Stimulated activated CD4-positive, alpha-beta T cell treated with anti-CD3 and anti-CD28 coated beads, Interleukin-4, amount 100 ng/mL, for 48 hours (primary cell): ENCODE data around the gene CD68.

Experiments
- DNase-seq, 2 donors: peaks; one replicate each; pipeline ENCODE4 v3.0.0-alpha.2; 2020; ENCODE audit warnings: low read depth in 2 of 2

CD68 gene

GRCh38 chr17:7579001-7579833 is at the start of gene CD68:
Gene CD68, plus strand, starts transcription at chr17:7579638. Its CDS starts 40 bp downstream, at chr17:7579678.
- DNase-seq = peak; percentile 58 to 72

DNA sequence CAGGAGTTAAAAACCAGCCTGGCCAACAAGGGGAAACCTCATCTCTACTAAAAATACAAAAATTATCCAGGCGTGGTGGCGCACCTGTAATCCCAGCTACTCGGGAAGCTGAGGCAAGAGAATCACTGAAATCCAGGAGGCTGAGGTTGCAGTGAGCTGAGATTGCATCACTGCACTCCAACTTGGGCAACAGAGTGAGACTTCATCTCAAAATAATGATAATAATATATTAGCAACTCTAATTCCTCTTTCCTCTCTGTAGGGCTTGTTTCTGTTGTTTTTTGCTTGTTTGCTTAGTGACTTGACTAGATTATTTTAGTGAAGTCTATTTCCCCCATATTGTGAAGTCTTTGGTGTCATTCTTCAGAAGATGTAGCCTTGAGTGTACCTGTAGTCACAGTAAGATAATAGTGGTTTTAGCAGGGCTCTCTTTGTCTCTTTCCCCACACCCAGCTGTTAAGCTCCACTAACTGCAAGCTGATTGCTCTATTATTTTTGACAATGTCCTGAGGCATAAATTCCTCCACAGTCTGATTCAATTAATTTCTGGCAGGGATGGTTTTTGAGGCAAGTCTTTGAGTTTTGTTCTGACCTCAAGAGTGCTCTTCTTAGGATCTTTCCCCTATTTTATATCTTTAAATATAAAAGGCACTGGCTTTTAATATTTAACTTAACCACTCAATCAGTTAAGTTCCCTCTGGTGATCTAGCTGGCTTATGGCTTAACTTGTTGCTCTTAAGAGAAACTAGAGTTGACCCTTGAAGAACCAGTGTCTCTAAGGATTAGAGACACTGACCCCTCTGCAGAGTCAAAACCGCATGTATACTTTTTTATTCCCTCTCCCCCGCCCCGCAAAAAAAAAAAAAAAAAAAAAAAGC is 49.2 kb upstream of the CD68 start:
- DNase-seq = no peak

- DNase-seq = no peak
Measured at GRCh38 chr17:7538050-7538449, 41.4 kb upstream of the CD68 start.

- DNase-seq = no peak
Measured at GRCh38 chr17:7538891-7539545, 40.4 kb upstream of the CD68 start.

DNA sequence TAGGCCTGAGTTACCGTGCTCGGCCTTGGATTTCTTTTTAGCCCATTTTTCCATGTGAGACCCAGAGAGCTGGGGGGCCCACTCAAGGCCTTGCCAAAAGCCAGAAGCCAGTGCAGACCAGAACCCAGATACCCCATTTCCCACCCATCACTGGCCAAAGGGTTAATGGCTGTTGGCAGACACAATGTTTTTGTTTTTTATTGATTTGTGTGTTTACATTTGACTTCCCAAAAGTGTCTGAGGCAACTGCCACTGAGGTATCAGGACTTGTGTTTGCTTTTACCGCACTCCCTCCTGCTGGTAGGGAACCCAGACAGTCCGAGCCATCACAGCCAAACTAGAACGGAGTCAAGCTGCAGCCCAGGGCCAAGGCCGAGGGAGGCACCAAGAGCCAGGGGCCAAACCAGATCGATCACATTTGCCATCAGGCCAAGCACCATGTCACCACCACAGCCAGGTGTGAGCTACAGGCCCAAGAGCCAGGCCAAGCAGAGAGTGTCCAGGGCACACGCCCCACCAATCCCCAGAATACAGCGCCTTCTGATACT is 38.3 kb upstream of the CD68 start:
- no peak for DNase-seq

- DNase-seq = no peak
Measured at GRCh38 chr17:7544911-7545310, 34.5 kb upstream of the CD68 start.

DNA sequence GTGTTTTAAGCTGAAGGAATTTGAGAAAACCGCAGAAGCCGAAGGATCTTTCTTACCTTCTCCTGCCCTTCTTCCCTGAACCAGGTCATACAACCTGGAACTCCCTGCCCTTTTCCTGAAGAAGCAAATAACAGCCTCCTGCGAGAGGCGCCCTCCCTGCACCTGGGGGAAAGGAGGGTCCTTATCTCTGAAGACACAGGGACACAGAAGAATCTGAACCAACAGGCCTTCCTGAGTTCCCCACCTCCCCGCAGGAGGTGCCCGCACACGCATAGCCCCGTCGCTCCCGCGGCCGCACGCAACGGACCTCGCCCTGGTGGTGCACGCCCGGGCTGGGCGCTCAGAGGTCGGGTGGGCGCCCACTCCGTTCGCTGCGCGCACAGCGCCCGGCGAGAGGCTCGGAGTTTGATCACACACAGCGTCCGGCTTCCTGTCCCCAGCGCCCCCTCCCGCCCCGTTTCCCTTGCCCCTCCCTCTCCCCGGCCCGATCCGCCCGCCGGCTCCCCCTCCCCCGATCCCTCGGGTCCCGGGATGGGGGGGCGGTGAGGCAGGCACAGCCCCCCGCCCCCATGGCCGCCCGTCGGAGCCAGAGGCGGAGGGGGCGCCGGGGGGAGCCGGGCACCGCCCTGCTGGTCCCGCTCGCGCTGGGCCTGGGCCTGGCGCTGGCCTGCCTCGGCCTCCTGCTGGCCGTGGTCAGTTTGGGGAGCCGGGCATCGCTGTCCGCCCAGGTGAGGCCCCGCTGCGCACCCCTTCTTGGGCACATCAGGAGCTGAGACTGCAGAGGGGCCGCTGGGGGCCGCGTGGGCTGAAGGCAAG is 30.6 kb upstream of the CD68 start, which contains the start of gene TNFSF12:
TNFSF12 (plus strand) TSS at position 474 of the 816 bp plus-strand sequence; CDS start at position 570, 96 bp downstream.
- DNase-seq = peak in 1 of 2 donors; percentile 34

DNA sequence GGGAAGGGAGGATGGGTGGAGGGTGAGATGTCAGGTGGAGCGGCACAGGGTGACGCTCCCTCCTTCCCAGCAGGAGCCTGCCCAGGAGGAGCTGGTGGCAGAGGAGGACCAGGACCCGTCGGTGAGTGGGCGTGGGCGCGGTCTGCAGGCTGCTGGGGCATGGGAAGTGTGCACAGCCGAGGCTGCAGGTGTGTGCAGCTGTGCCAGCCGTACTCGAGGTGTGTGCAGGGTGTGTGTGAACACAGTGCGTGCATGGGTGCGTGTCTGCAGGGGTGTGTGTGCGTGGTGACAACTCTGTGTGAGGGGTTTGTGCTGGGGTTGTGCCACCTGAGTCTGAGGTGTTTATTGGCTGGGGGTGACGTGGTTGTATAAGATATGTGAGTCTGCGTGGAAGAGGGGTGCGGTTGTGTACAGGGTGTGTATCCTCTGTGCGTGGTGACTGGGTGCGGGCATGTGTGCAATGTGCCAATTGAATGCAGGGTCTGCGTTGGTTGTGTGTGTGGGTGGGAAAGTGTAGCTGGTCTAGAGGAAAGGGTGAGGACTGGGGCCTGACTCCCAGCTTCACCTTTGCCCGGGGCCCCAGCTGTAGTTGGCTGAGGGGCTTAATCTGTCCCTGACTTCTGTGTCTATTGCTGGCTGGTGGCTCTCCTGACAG is 29.9 kb upstream of the CD68 start:
- peak in 1 of 2 donors; percentile 34 for DNase-seq

GRCh38 chr17:7550344-7550743 is 29.1 kb upstream of the CD68 start:
- no peak for DNase-seq

GRCh38 chr17:7551396-7551795 is 28.0 kb upstream of the CD68 start:
- DNase-seq = no peak

GRCh38 chr17:7552621-7553051 is 26.8 kb upstream of the CD68 start:
- no peak for DNase-seq

- no peak for DNase-seq
Measured at GRCh38 chr17:7553356-7553755, 26.1 kb upstream of the CD68 start.

- no peak for DNase-seq
Measured at GRCh38 chr17:7555320-7555948, 24.0 kb upstream of the CD68 start.

DNA sequence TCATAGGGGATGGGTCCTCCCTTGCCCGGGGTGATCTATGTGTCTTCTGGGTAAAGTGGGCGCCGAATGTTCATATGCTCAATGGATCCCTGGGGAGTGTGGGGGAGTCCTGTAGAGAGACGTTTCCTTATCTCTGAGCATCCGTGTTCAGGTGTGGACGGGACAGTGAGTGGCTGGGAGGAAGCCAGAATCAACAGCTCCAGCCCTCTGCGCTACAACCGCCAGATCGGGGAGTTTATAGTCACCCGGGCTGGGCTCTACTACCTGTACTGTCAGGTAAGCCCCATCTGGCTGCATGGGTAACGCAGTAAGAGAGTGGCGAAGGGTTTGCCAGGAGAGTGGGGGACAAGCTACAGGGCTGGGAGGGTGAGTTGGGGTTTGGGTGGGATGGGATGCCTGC is 22.8 kb upstream of the CD68 start:
- DNase-seq = no peak

DNA sequence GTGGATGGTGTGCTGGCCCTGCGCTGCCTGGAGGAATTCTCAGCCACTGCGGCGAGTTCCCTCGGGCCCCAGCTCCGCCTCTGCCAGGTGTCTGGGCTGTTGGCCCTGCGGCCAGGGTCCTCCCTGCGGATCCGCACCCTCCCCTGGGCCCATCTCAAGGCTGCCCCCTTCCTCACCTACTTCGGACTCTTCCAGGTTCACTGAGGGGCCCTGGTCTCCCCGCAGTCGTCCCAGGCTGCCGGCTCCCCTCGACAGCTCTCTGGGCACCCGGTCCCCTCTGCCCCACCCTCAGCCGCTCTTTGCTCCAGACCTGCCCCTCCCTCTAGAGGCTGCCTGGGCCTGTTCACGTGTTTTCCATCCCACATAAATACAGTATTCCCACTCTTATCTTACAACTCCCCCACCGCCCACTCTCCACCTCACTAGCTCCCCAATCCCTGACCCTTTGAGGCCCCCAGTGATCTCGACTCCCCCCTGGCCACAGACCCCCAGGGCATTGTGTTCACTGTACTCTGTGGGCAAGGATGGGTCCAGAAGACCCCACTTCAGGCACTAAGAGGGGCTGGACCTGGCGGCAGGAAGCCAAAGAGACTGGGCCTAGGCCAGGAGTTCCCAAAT is 22.2 kb upstream of the CD68 start:
- DNase-seq = no peak

- no peak for DNase-seq
Measured at GRCh38 chr17:7557775-7558543, 21.5 kb upstream of the CD68 start.

GRCh38 chr17:7558544-7559319 is 20.7 kb upstream of the CD68 start, which contains the start of gene TNFSF13:
Gene TNFSF13, plus strand, starts transcription at chr17:7558750. Its CDS starts 290 bp downstream, at chr17:7559040.
- no peak for DNase-seq
